Smooth muscle cell (in vitro differentiated cells): ENCODE measurements around the gene APOBR. TPM values are rescaled to one million over a fixed set of nuclear protein-coding genes. Genes with fewer than 3 reads are reported as not detected.
A peak's percentile ranks its signal among the peaks of the same experiment; 100 is the strongest.

ENCODE experiments used
- DNase-seq: peaks from one replicate; lab custom pipeline; 2025; ENCODE audit not compliant: unreplicated experiment; lab: John Stamatoyannopoulos, UW
- H2AFZ ChIP-seq: fragments of 200-600 bp; sonication (generic); 2 replicates; pipeline ENCODE4 v1.6.0; 2016; ENCODE audit warnings: antibody characterized with exemption, low read depth, mild to moderate bottlenecking
- H3F3A ChIP-seq: fragments of 200-600 bp; sonication (generic); 2 replicates; pipeline ENCODE4 v1.6.0; 2017; ENCODE audit warnings: antibody characterized with exemption, low read depth
- H3K27ac ChIP-seq: fragments of 200-600 bp; sonication (generic); 2 replicates; pipeline ENCODE4 v1.5.1; 2016; ENCODE audit warnings: low read depth, mild to moderate bottlenecking
- H3K27me3 ChIP-seq: fragments of 200-600 bp; sonication (generic); 2 replicates; pipeline ENCODE4 v1.6.1; 2016; ENCODE audit warnings: low read depth, mild to moderate bottlenecking
- H3K36me3 ChIP-seq: fragments of 200-600 bp; sonication (generic); 2 replicates; pipeline ENCODE4 v1.5.1; 2016; ENCODE audit warnings: low read depth
- H3K4me1 ChIP-seq: fragments of 200-600 bp; sonication (generic); 2 replicates; pipeline ENCODE4 v1.5.1; 2016; ENCODE audit warnings: low read depth
- H3K4me2 ChIP-seq: fragments of 200-600 bp; sonication (generic); 2 replicates; pipeline ENCODE4 v1.6.0; 2016; ENCODE audit warnings: mild to moderate bottlenecking
- H3K4me3 ChIP-seq: fragments of 200-600 bp; sonication (generic); 2 replicates; pipeline ENCODE4 v1.5.1; 2016; ENCODE audit warnings: mild to moderate bottlenecking
- H3K79me2 ChIP-seq: fragments of 200-600 bp; sonication (generic); 2 replicates; pipeline ENCODE4 v1.6.0; 2016; ENCODE audit warnings: low read depth, mild to moderate bottlenecking
- H3K9ac ChIP-seq: fragments of 200-600 bp; sonication (generic); 2 replicates; pipeline ENCODE4 v1.6.0; 2016; ENCODE audit warnings: low read depth
- H3K9me3 ChIP-seq: fragments of 200-600 bp; sonication (generic); replicated peaks from 2 replicates; pipeline ENCODE4 v1.5.1; 2016; ENCODE audit warnings: low read depth
- H4K20me1 ChIP-seq: fragments of 200-600 bp; sonication (generic); 2 replicates; pipeline ENCODE4 v1.6.0; 2016; ENCODE audit warnings: low read depth
- CTCF ChIP-seq: fragments of 200-600 bp; sonication (generic); IDR thresholded peaks from 2 replicates; pipeline ENCODE4 v1.5.1; 2017; ENCODE audit warnings: borderline replicate concordance, mild to moderate bottlenecking, antibody characterized with exemption; ENCODE audit not compliant: insufficient read depth, poor library complexity, severe bottlenecking
- WGBS: methylation state at CpG from one replicate; pipeline ENCODE4 v1.1.7; 2016; ENCODE audit warnings: low lambda C conversion rate; 5-methylcytosine and 5-hydroxymethylcytosine counted together
- polyA plus RNA-seq: library from polyadenylated mRNA; unstranded; fragments of >200 nt; fragmentation: Nextera tagmentation; extraction: Ambion mirVana; gene quantifications from 2 replicates; pipeline ENCODE4 v1.2.1, GENCODE V29; 2016
- total RNA-seq: library from RNA; depleted of rRNA; stranded (reverse); fragments of >200 nt; gene quantifications from 2 replicates; pipeline ENCODE4 v1.2.3, GENCODE V29; 2014

The APOBR gene
- total and polyA plus RNA-seq, 2 experiments from 2014 or later, result not detected

GRCh38 chr16:28511031-28511430, 16.6 kb downstream of the APOBR start:
- H2AFZ ChIP-seq, result no peak overlapping the region
- no peaks in the 10 kb centered on the region for H3K36me3 ChIP-seq

GRCh38 chr16:28511801-28512789, 17.7 kb downstream of the APOBR start:
- 90% methylated on average over 21 of the region's 21 CpGs for WGBS
- no peak for DNase-seq
- no peak overlapping the region for H2AFZ ChIP-seq
- H3K4me1 ChIP-seq, result no peaks in the 10 kb centered on the region
- no peaks in the 10 kb centered on the region for H3K36me3 ChIP-seq
- H3K4me2 ChIP-seq, result no peak overlapping the region
- H3K27ac ChIP-seq, result no peak overlapping the region
- no peak overlapping the region for H3K9ac ChIP-seq
- H3F3A ChIP-seq, result no peaks in the 10 kb centered on the region
- no peaks in the 10 kb centered on the region for H3K79me2 ChIP-seq
- TF ChIP-seq CTCF, result no peak
- H4K20me1 ChIP-seq, result no peaks in the 10 kb centered on the region
- H3K9me3 ChIP-seq, result no peaks in the 10 kb centered on the region
- H3K27me3 ChIP-seq, result no peaks in the 10 kb centered on the region
- no peak overlapping the region for H3K4me3 ChIP-seq

More at GRCh38 chr16:28511031-28511430, 16.6 kb downstream of the APOBR start:
- H3K9ac ChIP-seq, result no peak overlapping the region
- no peaks in the 10 kb centered on the region for H3K27me3 ChIP-seq
- no peaks in the 10 kb centered on the region for H3F3A ChIP-seq
- no peaks in the 10 kb centered on the region for H4K20me1 ChIP-seq
- no peak overlapping the region for H3K4me3 ChIP-seq
- no peaks in the 10 kb centered on the region for H3K4me1 ChIP-seq
- no peak for TF ChIP-seq CTCF
- no peak overlapping the region for H3K4me2 ChIP-seq
- WGBS, result 87% methylated on average over 3 of the region's 3 CpGs
- no peak for DNase-seq
- H3K79me2 ChIP-seq, result no peaks in the 10 kb centered on the region
- no peak overlapping the region for H3K27ac ChIP-seq
- H3K9me3 ChIP-seq, result no peaks in the 10 kb centered on the region

GRCh38 chr16:28513484-28514181, 19.2 kb downstream of the APOBR start:
- Histone ChIP-seq H3K27me3 (no peaks in the 10 kb centered on the region), H3K9ac (no peak overlapping the region), H3F3A (no peaks in the 10 kb centered on the region), H3K9me3 (no peaks in the 10 kb centered on the region), H3K4me2 (no peak overlapping the region), H3K4me3 (no peak overlapping the region), H3K4me1 (no peaks in the 10 kb centered on the region), H4K20me1 (no peaks in the 10 kb centered on the region), H3K27ac (no peak overlapping the region), H3K36me3 (no peaks in the 10 kb centered on the region), H3K79me2 (no peaks in the 10 kb centered on the region), H2AFZ (peak overlapping the region; percentile 74)
- no peak for DNase-seq
- WGBS, result 79% methylated on average over 12 of the region's 12 CpGs
- TF ChIP-seq CTCF, result no peak
